HG02763 (cell line): ENCODE data around the gene CEL.
"Not testable (repeated sequence)": the region's sequence is repeated elsewhere in the genome, so short reads cannot be mapped to it uniquely, and the experiment has no call there.

ENCODE experiments used
- ATAC-seq: cut with Tn5 transposase; IDR thresholded peaks from one replicate; pipeline ENCODE4 v1.9.1; 2021; ENCODE audit warnings: mild to moderate bottlenecking, moderate library complexity; ENCODE audit not compliant: unreplicated experiment

CEL gene

GRCh38 chr9:133061764-133062145 is at the start of gene CEL:
Gene CEL (plus strand): TSS chr9:133061981. CDS start chr9:133062003, 22 bp downstream.
- not testable (repeated sequence) for ATAC-seq

GRCh38 chr9:133014696-133015095 is 47.1 kb upstream of the CEL start:
- no peak for ATAC-seq

- no peak for ATAC-seq
Measured at GRCh38 chr9:133023117-133023890, 38.5 kb upstream of the CEL start.

GRCh38 chr9:133026426-133026825 is 35.4 kb upstream of the CEL start:
- no peak for ATAC-seq

GRCh38 chr9:133027134-133027533 is 34.6 kb upstream of the CEL start:
- no peak for ATAC-seq

GRCh38 chr9:133028221-133028620 is 33.6 kb upstream of the CEL start:
- ATAC-seq, result no peak

GRCh38 chr9:133029994-133030316 is 31.8 kb upstream of the CEL start:
- ATAC-seq, result no peak

GRCh38 chr9:133030317-133031129 is 31.3 kb upstream of the CEL start, which contains the start of gene GTF3C5:
Gene GTF3C5 (plus strand): TSS chr9:133030997. CDS start chr9:133031012, 15 bp downstream.
- peak; percentile 96 for ATAC-seq

- ATAC-seq, result no peak
Measured at GRCh38 chr9:133031130-133031422, 30.7 kb upstream of the CEL start.

GRCh38 chr9:133031496-133031911 is 30.3 kb upstream of the CEL start:
- ATAC-seq, result no peak

GRCh38 chr9:133032171-133032570 is 29.6 kb upstream of the CEL start:
- ATAC-seq, result no peak

- ATAC-seq, result no peak
Measured at GRCh38 chr9:133035669-133036068, 26.1 kb upstream of the CEL start.

- no peak for ATAC-seq
Measured at GRCh38 chr9:133037775-133038515, 23.8 kb upstream of the CEL start.

- not testable (repeated sequence) for ATAC-seq
Measured at GRCh38 chr9:133040892-133041479, 20.8 kb upstream of the CEL start.

- no peak for ATAC-seq
Measured at GRCh38 chr9:133041958-133042357, 19.8 kb upstream of the CEL start.

GRCh38 chr9:133042676-133043075 is 19.1 kb upstream of the CEL start:
- ATAC-seq, result no peak

GRCh38 chr9:133043449-133044035 is 18.2 kb upstream of the CEL start:
- ATAC-seq, result no peak

GRCh38 chr9:133044125-133044524 is 17.7 kb upstream of the CEL start:
- ATAC-seq, result no peak

GRCh38 chr9:133044661-133045060 is 17.1 kb upstream of the CEL start:
- no peak for ATAC-seq

GRCh38 chr9:133045132-133045531 is 16.6 kb upstream of the CEL start:
- ATAC-seq, result no peak
